ENCODE measurements around the gene EYA4.

- TF ChIP-seq CTCF (IDR thresholded peaks at IDR 0.05) (no peak), POLR2A (IDR thresholded peaks at IDR 0.05) (no peak), POLR2AphosphoS5 (IDR thresholded peaks at IDR 0.05) (no peak)
Measured at GRCh38 chr6:133571681-133572080, 330.5 kb downstream of the EYA4 start.

All from breast epithelium (tissue), 3 donors.